Measurements from ENCODE around the gene NPEPPS. TPM values are rescaled to one million over a fixed set of nuclear protein-coding genes. Genes with fewer than 3 reads are reported as not detected.
A peak's percentile ranks its signal among the peaks of the same experiment; 100 is the strongest.
"Not testable (repeated sequence)": the region's sequence is repeated elsewhere in the genome, so short reads cannot be mapped to it uniquely, and the experiment has no call there.

The NPEPPS gene
- total and polyA plus RNA-seq, 2 of the 13 experiments (the other 11 are each of a cell fraction or from before 2014, with no cell fraction given): 53.5 to 127 TPM

GRCh38 chr17:47513301-47513700 lies 17.6 kb upstream of the NPEPPS start:
- WGBS (ENCODE audit: low lambda C conversion rate): 57% methylated on average over 6 of the region's 6 CpGs
- H2AFZ ChIP-seq (ENCODE audit: low read length); DNase-seq (ENCODE audit: low spot score); H3K4me1 ChIP-seq (ENCODE audit: insufficient read depth, low read length); H4K20me1 ChIP-seq (ENCODE audit: insufficient read depth, low read length); H3K4me2 ChIP-seq (ENCODE audit: low read depth, low read length); ATAC-seq; H3K4me3 ChIP-seq (replicated peaks in 1 of 3; ENCODE audit: insufficient read depth in 1 of 3, low read depth in 2 of 3, low read length in 3 of 3); CTCF ChIA-PET (ENCODE audit: low intra/inter-chr PET ratio, low total read pairs); FAIRE-seq; H3K9me3 ChIP-seq (ENCODE audit: low read length); intact Hi-C loops (cut with micrococcal nuclease; ENCODE audit: unreplicated experiment); H3K27ac ChIP-seq (ENCODE audit: extremely low read length, insufficient read depth, low read length); H3K27me3 ChIP-seq (ENCODE audit: control insufficient read depth in 1 of 2, insufficient read depth in 2 of 2, low read length in 2 of 2); BruUV-seq (replicated peaks); H3K9ac ChIP-seq (ENCODE audit: insufficient read depth, low read depth, low read length); H3K79me2 ChIP-seq (ENCODE audit: insufficient read depth, low read length); POLR2A ChIA-PET; H3K36me3 ChIP-seq (replicated peaks in 1 of 2; ENCODE audit: control insufficient read depth in 1 of 2, insufficient read depth in 2 of 2, low read length in 2 of 2): not testable (repeated sequence)
- in situ Hi-C loops (cut with HindIII; ENCODE audit: extremely low pct_ligation_motif_present, low pct_unique_long_range_greater_than_20kb): loop anchor here (25.0 kb wide), 1 partner anchor 99 kb away; no protein-coding TSS in a partner anchor

DNA sequence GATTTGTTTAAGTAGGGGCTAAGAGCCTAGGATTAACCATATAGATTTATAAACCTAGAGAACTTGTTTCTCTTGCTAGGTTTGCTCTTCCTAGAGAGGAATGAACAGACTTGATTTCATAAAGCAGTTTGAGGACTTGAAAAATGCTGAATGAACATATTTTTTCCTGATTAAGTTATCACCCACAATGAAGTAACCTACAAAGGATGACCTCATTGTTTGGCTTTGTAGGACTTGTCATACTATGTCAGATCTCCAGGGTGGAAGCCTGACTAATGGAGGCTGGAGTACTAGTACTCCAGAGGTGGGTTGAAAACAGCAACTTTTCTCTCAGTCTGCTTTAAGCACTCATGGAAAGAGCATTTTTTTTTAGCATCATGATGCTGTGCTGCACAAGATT lies 12.0 kb upstream of the NPEPPS start:
- ATAC-seq: peak; percentile 35; the same call in 1 of the 3 replicates
- not testable (repeated sequence) for FAIRE-seq

GRCh38 chr17:47519365-47519764 lies 11.5 kb upstream of the NPEPPS start:
- H3K79me2 ChIP-seq (ENCODE audit: insufficient read depth, low read length); POLR2A ChIA-PET; H3K9ac ChIP-seq (ENCODE audit: insufficient read depth, low read depth, low read length); intact Hi-C loops (cut with micrococcal nuclease; ENCODE audit: unreplicated experiment); CTCF ChIA-PET (ENCODE audit: low intra/inter-chr PET ratio, low total read pairs); H3K4me3 ChIP-seq (replicated peaks in 1 of 3; ENCODE audit: insufficient read depth in 1 of 3, low read depth in 2 of 3, low read length in 3 of 3); DNase-seq (ENCODE audit: low spot score); FAIRE-seq; H3K4me1 ChIP-seq (ENCODE audit: insufficient read depth, low read length); H3K36me3 ChIP-seq (replicated peaks in 1 of 2; ENCODE audit: control insufficient read depth in 1 of 2, insufficient read depth in 2 of 2, low read length in 2 of 2); BruUV-seq (replicated peaks); H2AFZ ChIP-seq (ENCODE audit: low read length); H3K4me2 ChIP-seq (ENCODE audit: low read depth, low read length); ATAC-seq; H4K20me1 ChIP-seq (ENCODE audit: insufficient read depth, low read length); H3K27me3 ChIP-seq (ENCODE audit: control insufficient read depth in 1 of 2, insufficient read depth in 2 of 2, low read length in 2 of 2); H3K9me3 ChIP-seq (ENCODE audit: low read length); H3K27ac ChIP-seq (ENCODE audit: extremely low read length, insufficient read depth, low read length): not testable (repeated sequence)
- in situ Hi-C loops (cut with HindIII; ENCODE audit: extremely low pct_ligation_motif_present, low pct_unique_long_range_greater_than_20kb): loop anchor here (25.0 kb wide), 1 partner anchor 93 kb away; no protein-coding TSS in a partner anchor

More for the DNA sequence above, 12.0 kb upstream of the NPEPPS start:
- H3K9ac ChIP-seq (ENCODE audit: insufficient read depth, low read depth, low read length); H3K27ac ChIP-seq (ENCODE audit: extremely low read length, insufficient read depth, low read length); H3K27me3 ChIP-seq (ENCODE audit: control insufficient read depth in 1 of 2, insufficient read depth in 2 of 2, low read length in 2 of 2); DNase-seq (ENCODE audit: low spot score); POLR2A ChIA-PET; H3K36me3 ChIP-seq (replicated peaks in 1 of 2; ENCODE audit: control insufficient read depth in 1 of 2, insufficient read depth in 2 of 2, low read length in 2 of 2); H3K4me3 ChIP-seq (replicated peaks in 1 of 3; ENCODE audit: insufficient read depth in 1 of 3, low read depth in 2 of 3, low read length in 3 of 3); H2AFZ ChIP-seq (ENCODE audit: low read length); H3K4me2 ChIP-seq (ENCODE audit: low read depth, low read length); intact Hi-C loops (cut with micrococcal nuclease; ENCODE audit: unreplicated experiment); CTCF ChIA-PET (ENCODE audit: low intra/inter-chr PET ratio, low total read pairs); H3K79me2 ChIP-seq (ENCODE audit: insufficient read depth, low read length); H4K20me1 ChIP-seq (ENCODE audit: insufficient read depth, low read length); H3K4me1 ChIP-seq (ENCODE audit: insufficient read depth, low read length); BruUV-seq (replicated peaks); H3K9me3 ChIP-seq (ENCODE audit: low read length); TF ChIP-seq ATF7 (CRISPR knock-in tag; IDR thresholded peaks at IDR 0.05): not testable (repeated sequence)
- TF ChIP-seq ATF7 (IDR thresholded peaks at IDR 0.05) (0 out of 2 replicates have a peak, but pooled peaks have one; percentile 31), MAFK (conservative IDR thresholded peaks at IDR 0.05 in 1 of 2, IDR thresholded peaks at IDR 0.05 in 1 of 2; ENCODE audit: low read length in 2 of 2) (peak in 1 of 2 experiments; percentile 46; a peak in 3 of 4 replicates), MAFF (IDR thresholded peaks at IDR 0.05; ENCODE audit: low read depth, low read length) (peak; percentile 63)
- in situ Hi-C loops (cut with HindIII; ENCODE audit: extremely low pct_ligation_motif_present, low pct_unique_long_range_greater_than_20kb): loop anchor here (25.0 kb wide), 1 partner anchor 93 kb away; no protein-coding TSS in a partner anchor

GRCh38 chr17:47520279-47520678 lies 10.6 kb upstream of the NPEPPS start:
- FAIRE-seq; H3K36me3 ChIP-seq (replicated peaks in 1 of 2; ENCODE audit: control insufficient read depth in 1 of 2, insufficient read depth in 2 of 2, low read length in 2 of 2); H3K4me1 ChIP-seq (ENCODE audit: insufficient read depth, low read length); ATAC-seq; DNase-seq (ENCODE audit: low spot score); H3K4me2 ChIP-seq (ENCODE audit: low read depth, low read length); BruUV-seq (replicated peaks); H3K9ac ChIP-seq (ENCODE audit: insufficient read depth, low read depth, low read length); H2AFZ ChIP-seq (ENCODE audit: low read length); H3K27ac ChIP-seq (ENCODE audit: extremely low read length, insufficient read depth, low read length); H3K9me3 ChIP-seq (ENCODE audit: low read length); H3K27me3 ChIP-seq (ENCODE audit: control insufficient read depth in 1 of 2, insufficient read depth in 2 of 2, low read length in 2 of 2); intact Hi-C loops (cut with micrococcal nuclease; ENCODE audit: unreplicated experiment); H4K20me1 ChIP-seq (ENCODE audit: insufficient read depth, low read length); H3K4me3 ChIP-seq (replicated peaks in 1 of 3; ENCODE audit: insufficient read depth in 1 of 3, low read depth in 2 of 3, low read length in 3 of 3); POLR2A ChIA-PET; H3K79me2 ChIP-seq (ENCODE audit: insufficient read depth, low read length); CTCF ChIA-PET (ENCODE audit: low intra/inter-chr PET ratio, low total read pairs): not testable (repeated sequence)
- WGBS (ENCODE audit: low lambda C conversion rate): 17% methylated on average over 4 of the region's 4 CpGs
- in situ Hi-C loops (cut with HindIII; ENCODE audit: extremely low pct_ligation_motif_present, low pct_unique_long_range_greater_than_20kb): loop anchor here (25.0 kb wide), 1 partner anchor 92 kb away; no protein-coding TSS in a partner anchor
